ENCODE results near the gene LENG1.
"Not testable (repeated sequence)": the region's sequence is repeated elsewhere in the genome, so short reads cannot be mapped to it uniquely, and the experiment has no call there.

Gene LENG1

GRCh38 chr19:54189735-54190502, 30.4 kb upstream of the LENG1 start:
- peak; percentile 98 for FAIRE-seq
- peak; percentile 100 for DNase-seq (ENCODE audit: low spot score)

DNA sequence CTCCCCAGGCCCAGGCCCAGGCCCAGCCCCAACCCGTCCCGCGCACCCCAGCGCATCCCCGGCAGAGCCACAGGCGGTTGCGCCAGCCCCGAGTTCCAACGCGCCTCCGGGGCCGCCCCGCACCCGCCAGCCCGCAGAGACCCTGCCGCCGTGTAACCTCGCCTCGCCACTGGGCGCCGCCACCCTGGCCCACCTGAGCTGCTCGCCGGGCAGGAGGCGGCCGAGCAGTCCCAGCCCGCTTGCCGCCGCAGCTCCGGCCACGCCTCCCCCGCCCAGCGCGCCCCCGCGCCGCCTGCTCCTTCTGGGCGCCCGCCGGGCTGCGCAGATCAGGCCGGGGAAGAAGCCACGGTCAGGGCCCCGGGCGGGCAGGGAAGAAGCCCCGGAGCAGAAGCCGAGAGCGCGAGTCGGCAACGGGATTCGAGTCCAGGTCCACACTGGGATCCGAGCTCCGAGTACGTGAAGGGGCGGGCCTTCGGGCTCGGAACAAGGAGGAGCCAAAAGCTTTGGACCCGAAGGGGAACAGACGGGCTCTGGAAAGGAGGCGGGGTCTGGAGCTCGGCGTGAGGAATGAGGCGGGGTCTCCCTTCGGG, 29.7 kb upstream of the LENG1 start, which contains the start of gene MBOAT7:
Gene MBOAT7, minus strand, starts transcription at position 436 of the 590 bp plus-strand sequence. CDS start 1,072 bp downstream, outside the sequence.
- FAIRE-seq (no peak), DNase-seq (ENCODE audit: low spot score) (no peak)

- DNase-seq (ENCODE audit: low spot score) (peak; percentile 51), FAIRE-seq (no peak)
These were observed 28.8 kb upstream of the LENG1 start for GRCh38 chr19:54188215-54188871.

GRCh38 chr19:54186934-54187381, 27.4 kb upstream of the LENG1 start:
- DNase-seq (ENCODE audit: low spot score): no peak
- FAIRE-seq: no peak

GRCh38 chr19:54186351-54186750, 26.8 kb upstream of the LENG1 start:
- FAIRE-seq (no peak), DNase-seq (ENCODE audit: low spot score) (no peak)

GRCh38 chr19:54183431-54183830, 23.9 kb upstream of the LENG1 start:
- DNase-seq (ENCODE audit: low spot score) (no peak), FAIRE-seq (no peak)

GRCh38 chr19:54181894-54182293, 22.4 kb upstream of the LENG1 start:
- not testable (repeated sequence) for FAIRE-seq; DNase-seq (ENCODE audit: low spot score)

GRCh38 chr19:54180691-54181091, 21.2 kb upstream of the LENG1 start:
- DNase-seq (ENCODE audit: low spot score) (no peak), FAIRE-seq (no peak)

GRCh38 chr19:54179921-54180461, 20.5 kb upstream of the LENG1 start:
- FAIRE-seq: no peak
- peak; percentile 22 for DNase-seq (ENCODE audit: low spot score)

- FAIRE-seq (no peak), DNase-seq (ENCODE audit: low spot score) (no peak)
These were observed 19.8 kb upstream of the LENG1 start for GRCh38 chr19:54179262-54179852.

DNA sequence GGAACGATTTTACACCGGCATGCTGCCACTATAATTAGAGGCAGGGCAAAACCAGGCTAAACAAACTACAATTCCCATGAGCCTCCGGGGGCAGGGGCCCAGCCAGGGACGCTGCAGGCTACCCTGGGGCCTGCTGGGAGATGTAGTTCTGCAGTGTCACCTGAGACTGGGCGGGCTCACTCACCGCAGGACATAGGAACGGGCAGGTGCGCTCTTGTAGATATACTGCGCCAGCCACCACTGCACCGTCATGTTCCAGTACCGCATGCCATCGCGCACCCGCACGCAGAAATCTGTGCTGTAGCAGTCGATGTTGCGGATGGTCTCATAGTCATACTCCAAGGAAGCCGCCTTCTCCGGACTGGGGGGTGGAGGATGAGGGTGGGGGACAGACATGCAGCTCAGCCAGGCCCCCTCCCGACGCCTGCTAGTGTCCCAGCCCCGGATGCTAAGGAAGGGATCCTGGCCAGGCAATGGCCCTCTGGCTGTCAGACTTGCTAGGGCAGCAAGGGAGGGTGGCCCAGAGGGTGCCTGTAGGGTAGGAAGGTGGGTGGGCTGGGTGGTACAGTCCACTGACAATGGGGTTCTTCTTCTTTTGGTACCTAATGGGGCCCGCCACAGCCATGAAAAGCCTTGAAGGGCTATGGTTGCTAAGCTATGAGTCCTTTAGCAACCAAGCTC, 19.2 kb upstream of the LENG1 start:
- FAIRE-seq (no peak), DNase-seq (ENCODE audit: low spot score) (no peak)

DNA sequence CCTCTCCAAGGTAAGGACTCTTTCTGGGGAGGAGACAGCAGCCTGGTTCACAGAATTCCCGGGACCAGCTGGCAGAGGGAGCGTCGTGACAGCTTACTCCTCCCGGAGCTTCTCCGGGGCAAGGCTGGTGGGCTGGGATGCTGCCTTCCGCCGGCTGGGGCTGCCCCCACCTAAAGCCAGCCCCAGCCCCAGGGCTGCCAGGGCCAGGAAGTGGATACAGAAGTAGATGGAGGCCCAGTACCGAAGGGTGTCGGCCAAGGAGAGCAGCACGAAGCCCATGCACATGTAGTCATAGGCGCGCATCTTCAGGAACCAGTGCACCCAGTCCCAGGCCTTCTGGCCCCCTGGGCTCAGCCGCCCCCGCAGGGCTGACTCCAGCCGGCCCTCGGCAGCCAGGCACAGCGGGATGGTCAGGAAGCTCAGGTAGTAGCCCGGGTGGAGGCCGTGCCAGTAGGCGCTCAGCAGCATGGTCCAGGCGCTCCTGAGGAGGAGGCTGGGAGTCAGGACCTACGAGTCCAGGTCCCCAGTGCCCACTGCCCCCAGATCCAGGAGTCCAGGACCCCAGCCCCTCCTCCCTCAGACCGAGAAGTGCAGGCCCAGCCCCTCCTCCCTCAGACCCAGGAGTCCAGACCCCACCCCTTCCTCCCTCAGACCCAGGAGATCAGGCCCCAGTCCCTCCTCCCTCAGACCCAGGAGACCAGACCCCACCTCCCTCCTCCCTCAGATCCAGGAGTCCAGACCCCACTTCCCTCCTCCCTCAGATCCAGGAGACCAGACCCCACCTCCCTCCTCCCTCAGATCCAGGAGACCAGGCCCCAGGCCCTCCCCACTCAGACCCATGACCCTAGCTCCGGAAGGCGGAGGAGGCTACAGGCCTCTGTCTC, 14.7 kb upstream of the LENG1 start:
- FAIRE-seq: no peak
- DNase-seq (ENCODE audit: low spot score): no peak

DNA sequence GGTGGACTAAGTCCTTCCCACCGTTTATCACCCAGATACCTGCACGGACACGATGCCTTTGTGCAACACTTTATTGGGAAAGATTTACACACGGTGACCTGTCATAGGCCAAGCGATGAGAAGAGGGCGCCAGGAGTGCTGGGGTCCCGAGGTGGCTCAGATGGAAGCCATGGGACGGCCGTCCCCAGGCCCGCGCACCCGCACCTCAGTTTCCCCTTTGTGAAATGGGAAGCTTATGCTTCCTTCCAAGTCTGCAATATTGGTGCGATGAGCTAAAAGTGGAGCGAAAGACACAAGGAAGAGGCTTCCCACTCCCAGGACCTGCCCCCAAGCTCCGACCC, 13.8 kb upstream of the LENG1 start:
- DNase-seq (ENCODE audit: low spot score) (no peak), FAIRE-seq (no peak)

DNA sequence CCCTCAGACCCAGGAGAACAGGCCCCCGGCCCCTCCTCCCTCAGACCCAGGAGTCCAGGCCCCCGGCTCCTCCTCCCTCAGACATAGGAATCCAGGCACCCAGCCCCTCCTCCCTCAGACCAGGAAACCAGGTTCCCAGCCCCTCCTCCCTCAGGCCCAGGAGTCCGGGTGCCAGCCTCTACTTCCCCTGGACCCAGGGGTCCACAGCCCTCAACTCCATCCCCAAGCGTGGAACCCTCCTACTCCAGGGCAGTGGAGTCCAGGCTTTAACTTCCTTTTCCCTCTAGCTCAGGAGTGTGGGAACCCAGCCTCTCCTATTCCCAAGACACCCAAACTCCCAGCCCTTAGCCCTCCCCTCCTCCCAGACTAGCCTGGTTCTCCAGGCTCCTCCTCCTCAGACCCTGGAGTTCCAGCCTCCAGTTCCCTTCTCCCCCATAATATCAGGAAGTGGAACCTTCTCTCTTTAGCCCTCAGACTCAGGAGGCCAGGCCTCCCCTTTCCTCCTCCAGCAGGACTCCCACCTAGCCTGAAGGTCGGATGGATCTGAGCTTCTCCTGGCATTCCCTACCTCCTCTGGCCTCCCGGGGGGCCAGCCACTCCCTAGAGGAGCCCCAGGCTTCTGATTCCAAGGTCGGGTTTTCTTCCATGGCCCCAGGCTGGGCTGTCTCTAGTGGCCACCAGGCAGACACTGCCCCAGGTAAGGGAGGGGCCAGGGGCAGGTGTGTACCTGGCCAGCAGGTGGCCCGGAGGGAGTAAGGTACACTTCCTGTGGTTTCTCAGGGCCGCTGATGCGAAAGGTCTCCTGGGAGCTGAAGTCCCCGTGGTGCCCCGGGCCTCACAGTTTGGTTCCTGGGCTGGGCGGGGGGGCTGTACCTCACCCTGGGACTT, 13.2 kb upstream of the LENG1 start, which contains the start of gene TMC4:
Gene TMC4, minus strand, starts transcription at position 690 of the 888 bp plus-strand sequence. Its CDS starts 43 bp downstream, at position 647.
- no peak for FAIRE-seq
- peak; percentile 4 for DNase-seq (ENCODE audit: low spot score)

DNA sequence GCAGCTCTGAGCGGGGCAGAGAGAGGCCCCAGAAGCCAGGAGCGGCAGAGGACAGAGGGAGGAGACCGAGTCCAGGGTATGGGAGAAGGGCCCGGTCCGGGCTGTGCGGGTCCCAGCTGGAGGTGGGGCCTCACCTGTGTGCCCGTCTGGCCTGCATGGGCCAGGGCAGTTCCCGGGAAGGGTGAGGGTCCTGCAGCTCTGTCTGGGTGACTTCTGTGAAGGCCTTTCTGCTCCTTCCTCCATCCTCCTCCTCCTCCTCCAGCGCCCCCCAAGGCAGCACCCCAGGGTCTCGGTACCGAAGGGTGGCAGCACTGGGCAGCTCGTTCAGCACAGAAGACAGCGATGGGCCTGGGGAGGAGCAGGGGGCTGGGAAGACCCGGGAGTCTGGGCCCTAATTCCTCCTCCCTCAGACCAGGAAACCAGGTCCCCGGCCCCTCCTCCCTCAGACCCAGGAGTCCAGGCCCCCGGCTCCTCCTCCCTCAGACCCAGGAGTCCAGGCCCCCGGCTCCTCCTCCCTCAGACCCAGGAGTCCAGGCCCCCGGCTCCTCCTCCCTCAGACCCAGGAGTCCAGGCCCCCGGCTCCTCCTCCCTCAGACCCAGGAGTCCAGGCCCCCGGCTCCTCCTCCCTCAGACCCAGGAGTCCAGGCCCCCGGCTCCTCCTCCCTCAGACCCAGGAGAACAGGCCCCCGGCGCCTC, 12.4 kb upstream of the LENG1 start:
- DNase-seq (ENCODE audit: low spot score); FAIRE-seq: not testable (repeated sequence)

DNA sequence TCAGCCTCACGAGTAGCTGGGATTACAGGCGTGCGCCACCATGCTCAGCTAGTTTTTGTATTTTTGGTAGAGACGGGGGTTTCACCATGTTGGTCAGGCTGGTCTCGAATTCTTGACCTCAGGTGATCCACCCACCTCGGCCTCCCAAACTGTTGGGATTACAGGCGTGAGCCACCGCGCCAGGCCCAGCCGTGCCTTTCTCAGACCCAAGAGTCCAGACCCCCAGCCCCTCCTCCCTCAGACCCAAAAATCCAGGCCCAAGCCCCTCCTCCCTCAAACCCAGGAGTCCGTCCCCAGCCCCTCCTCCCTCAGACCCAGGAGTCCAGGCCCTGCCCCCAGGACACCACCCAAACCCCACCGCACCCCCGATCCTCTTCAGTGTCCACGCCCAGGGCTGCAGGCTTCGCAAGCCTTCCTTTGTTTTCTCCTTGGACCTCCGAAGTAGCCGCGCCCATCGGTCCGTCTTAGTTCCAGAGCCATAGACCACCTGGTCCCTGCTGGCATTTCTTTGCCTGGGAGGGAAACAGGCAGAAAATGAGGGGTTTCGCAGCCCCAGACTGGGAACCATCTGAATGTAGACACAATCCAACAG, 9.7 kb upstream of the LENG1 start:
- no peak for DNase-seq (ENCODE audit: low spot score)
- FAIRE-seq: no peak

DNA sequence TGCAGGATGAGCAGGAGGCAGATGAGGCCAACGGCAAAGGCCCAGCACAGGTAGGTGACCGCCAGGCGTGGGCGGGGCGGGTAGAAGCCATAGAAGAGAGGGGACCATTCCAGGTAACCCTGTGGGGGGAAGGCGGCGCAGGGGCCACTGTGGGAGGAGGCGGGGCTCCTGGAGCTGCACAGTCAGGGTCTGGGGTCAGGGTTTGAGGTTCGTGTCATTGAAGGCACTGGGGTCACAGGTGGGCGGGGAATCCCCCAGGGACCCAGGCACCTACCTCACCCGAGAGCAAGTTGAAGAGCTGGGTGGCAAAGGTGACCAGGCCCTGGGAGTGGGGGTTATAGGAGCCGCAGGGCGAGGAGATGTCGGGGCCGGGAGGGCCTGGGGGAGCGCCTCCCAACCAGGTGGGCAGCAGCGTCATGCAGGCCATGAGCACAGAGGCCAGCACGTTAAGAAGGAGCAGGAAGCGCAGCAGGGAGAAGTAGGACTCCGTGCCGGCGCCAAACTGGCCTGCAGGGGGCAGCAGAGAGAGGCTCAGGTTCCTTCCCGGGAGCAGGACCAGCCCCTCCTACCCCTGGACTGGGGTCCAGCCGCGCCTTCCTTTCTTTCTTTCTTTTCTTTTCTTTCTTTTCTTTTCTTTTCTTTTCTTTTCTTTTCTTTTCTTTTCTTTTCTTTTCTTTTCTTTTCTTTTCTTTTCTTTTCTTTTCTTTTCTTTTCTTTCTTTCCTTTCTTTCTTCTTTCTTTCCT, 8.8 kb upstream of the LENG1 start:
- DNase-seq (ENCODE audit: low spot score): peak; percentile 56
- no peak for FAIRE-seq

All from RCC 7860 (cell line).